K562 (cell line): ENCODE results near the gene GTF2A1. TPM values are rescaled to one million over a fixed set of nuclear protein-coding genes. Genes with fewer than 3 reads are reported as not detected.

Experiments used
- ATAC-seq: fragments of 200-7000 bp; cut with Tn5 transposase; 3 replicates; pipeline ENCODE4 v1.9.1; 2020; ENCODE audit warnings: moderate library complexity
- BruUV-seq: library from RNA; stranded (reverse); fragments of 400-500 nt; replicated peaks from 2 replicates; lab custom pipeline; 2021; lab: Mats Ljungman, UMichigan
- CTCF ChIA-PET: fragments of 300-600 bp; formaldehyde crosslinking; extraction: SDS; loops from one replicate; lab custom pipeline; 2021; ENCODE audit warnings: low intra/inter-chr PET ratio; lab: Yijun Ruan, JAX
- POLR2A ChIA-PET: fragments of 300-600, 350-650 bp; sonication (Branson Sonifier 250); formaldehyde crosslinking; extraction: SDS; loops from one replicate; lab custom pipeline; 2021; ENCODE audit warnings: antibody characterized with exemption, inconsistent platforms; lab: Yijun Ruan, JAX
- DNase-seq, 4 experiments: peaks; one replicate each; pipeline versions ENCODE4 v3.0.0 to v3.0.0-alpha.2; 2011 to 2018; ENCODE audit warnings: low spot score in 3 of 4, mixed read lengths in 3 of 4; ENCODE audit errors: extremely low read depth in 1 of 4
- FAIRE-seq: peaks from 2 replicates; lab custom pipeline; 2011; peaks lifted over from hg19 to GRCh38; lab: Jason Lieb, UNC
- H2AFZ ChIP-seq: 2 replicates; pipeline ENCODE4 v1.6.0; 2011; ENCODE audit warnings: low read depth, low read length, control low read depth, inconsistent platforms
- H3K27ac ChIP-seq: fragments of 200-600 bp; 3 replicates; pipeline ENCODE4 v1.8.0; 2011; ENCODE audit warnings: low read depth, mild to moderate bottlenecking, control low read depth, inconsistent platforms, low read length, moderate library complexity, mixed read lengths; ENCODE audit errors: extremely low read depth
- H3K27me3 ChIP-seq, 2 experiments: fragments of 300-600 bp in 1 of 2; 2 replicates in 1 of 2; 3 replicates in 1 of 2; pipeline versions ENCODE4 v1.6.0 to v1.8.0; 2011; ENCODE audit warnings: inconsistent platforms in 2 of 2, low read length in 2 of 2, mild to moderate bottlenecking in 1 of 2, mixed read lengths in 1 of 2, moderate library complexity in 1 of 2; ENCODE audit not compliant: control insufficient read depth in 2 of 2, insufficient read depth in 2 of 2
- H3K36me3 ChIP-seq: fragments of 300-600 bp; 3 replicates; pipeline ENCODE4 v1.8.0; 2011; ENCODE audit warnings: mild to moderate bottlenecking, low read length, inconsistent platforms; ENCODE audit not compliant: control insufficient read depth, insufficient read depth
- H3K4me1 ChIP-seq, 2 experiments: fragments of 200-600 bp in 1 of 2; replicated peaks in 1 of 2; 2 replicates in 1 of 2; 3 replicates in 1 of 2; pipeline versions ENCODE4 v1.5.1 to v1.8.0; 2011; ENCODE audit warnings: inconsistent platforms in 2 of 2, low read length in 2 of 2, mild to moderate bottlenecking in 1 of 2, mixed read lengths in 1 of 2, moderate library complexity in 1 of 2; ENCODE audit not compliant: control insufficient read depth in 2 of 2, insufficient read depth in 2 of 2
- H3K4me2 ChIP-seq: 2 replicates; pipeline ENCODE4 v1.6.1; 2011; ENCODE audit warnings: low read length, control low read depth, inconsistent platforms, mixed read lengths; ENCODE audit not compliant: insufficient read depth
- H3K4me3 ChIP-seq: fragments of 200-600 bp; sonication (generic), shearing (Covaris generic); 2 replicates; pipeline ENCODE4 v1.5.1; 2016; ENCODE audit warnings: control low read depth, inconsistent platforms
- H3K79me2 ChIP-seq: fragments of 200-600 bp; 3 replicates; pipeline ENCODE4 v1.8.0; 2011; ENCODE audit warnings: low read length, inconsistent platforms; ENCODE audit not compliant: control insufficient read depth, insufficient read depth
- H3K9ac ChIP-seq, 2 experiments: 2 replicates each; pipeline versions ENCODE4 v1.6.0 to v1.6.1; 2011; ENCODE audit warnings: low read depth in 2 of 2, low read length in 2 of 2, control low read depth in 1 of 2, inconsistent platforms in 1 of 2, mild to moderate bottlenecking in 1 of 2, mixed read lengths in 1 of 2; ENCODE audit not compliant: insufficient read depth in 1 of 2
- H3K9me1 ChIP-seq: one replicate; pipeline ENCODE4 v1.6.0; 2011; ENCODE audit warnings: inconsistent platforms, mild to moderate bottlenecking, low read length, moderate library complexity; ENCODE audit not compliant: control insufficient read depth, insufficient read depth
- H3K9me3 ChIP-seq: replicated peaks from 2 replicates; pipeline ENCODE4 v1.5.1; 2011; ENCODE audit warnings: low read depth, low read length, inconsistent platforms; ENCODE audit not compliant: control insufficient read depth, insufficient read depth
- H4K20me1 ChIP-seq: replicated peaks from 2 replicates; pipeline ENCODE4 v1.6.1; 2011; ENCODE audit warnings: low read length, inconsistent platforms, mixed read lengths; ENCODE audit not compliant: control insufficient read depth, insufficient read depth
- FOS ChIP-seq: IDR thresholded peaks from 3 replicates; pipeline ENCODE4 v1.6.1; 2011; ENCODE audit not compliant: insufficient read length; ENCODE audit errors: extremely low read depth
- GATA2 ChIP-seq: sonication (generic); formaldehyde crosslinking; IDR thresholded peaks from 2 replicates; pipeline ENCODE4 v1.4.0; 2020; ENCODE audit warnings: mild to moderate bottlenecking, missing genetic modification reagents
- KDM4B ChIP-seq, 2 experiments: fragments of 450-650 bp in 1 of 2; sonication (generic) in 1 of 2; IDR thresholded peaks; 2 replicates each; pipeline ENCODE4 v1.6.1; 2016 to 2017; ENCODE audit warnings: borderline replicate concordance in 2 of 2, antibody characterized with exemption in 1 of 2, low read depth in 1 of 2, mild to moderate bottlenecking in 1 of 2
- MECOM ChIP-seq: fragments of 250-450 bp; sonication (Bioruptor Pico); IDR thresholded peaks from 2 replicates; pipeline ENCODE4 v1.8.0; 2022; ENCODE audit warnings: inconsistent platforms
- NONO ChIP-seq, 2 experiments: fragments of 200-400 bp in 1 of 2; fragments of 450-650 bp in 1 of 2; formaldehyde crosslinking in 1 of 2; IDR thresholded peaks; 2 replicates each; pipeline ENCODE4 v1.6.1; 2017; ENCODE audit warnings: low read depth in 2 of 2, mild to moderate bottlenecking in 2 of 2, moderate library complexity in 2 of 2, low read length in 1 of 2
- PHB ChIP-seq: fragments of 250-450 bp; sonication (Bioruptor Pico); IDR thresholded peaks from 2 replicates; pipeline ENCODE4 v1.5.0; 2021
- XRCC5 ChIP-seq: fragments of 200-400 bp; formaldehyde crosslinking; IDR thresholded peaks from 2 replicates; pipeline ENCODE4 v1.6.1; 2017; ENCODE audit warnings: low read depth, mild to moderate bottlenecking, low read length
- ZFP36 ChIP-seq: fragments of 150-350 bp; IDR thresholded peaks from 2 replicates; pipeline ENCODE4 v1.6.1; 2018; ENCODE audit warnings: low read length, low read depth; ENCODE audit not compliant: partially characterized antibody
- ZNF507 ChIP-seq: conservative IDR thresholded peaks from 2 replicates; pipeline ENCODE4 v1.6.1; 2017; ENCODE audit warnings: missing genetic modification characterization, missing compliant biosample characterization
- ZZZ3 ChIP-seq: fragments of 450-650 bp; IDR thresholded peaks from 2 replicates; pipeline ENCODE4 v1.6.1; 2016; ENCODE audit warnings: antibody characterized with exemption, mild to moderate bottlenecking, moderate library complexity
- in situ Hi-C: fragments of 300-500 bp; cut with MboI; formaldehyde crosslinking; loops from 4 replicates; pipeline ENCODE4 v1.15.0; 2018; ENCODE audit warnings: inconsistent platforms, mixed read lengths
- intact Hi-C: fragments of 100-400 bp; cut with micrococcal nuclease; formaldehyde crosslinking; loops from 2 replicates; pipeline ENCODE4 v1.14.2; 2022
- polyA plus RNA-seq, 8 experiments: library from polyadenylated mRNA; depleted of rRNA in 4 of 8; stranded (reverse) in 5 of 8; unstranded in 3 of 8; fragments of >200 nt; fragmentation: Nextera tagmentation in 2 of 8; fragmentation: Illumina TruSeq in 1 of 8; extraction: Ambion mirVana in 2 of 8; extraction: Trizol in 1 of 8; gene quantifications; 2 replicates each; pipeline versions ENCODE4 v1.2.1 to v1.2.3, GENCODE V29; 2011 to 2014; ENCODE audit warnings: inconsistent platforms in 1 of 8, missing spikeins in 1 of 8
- total RNA-seq, 7 experiments: library from RNA; depleted of rRNA in 6 of 7; stranded (reverse); fragments of >200 nt in 6 of 7; fragmentation: Illumina TruSeq in 2 of 7; extraction: Trizol in 2 of 7; gene quantifications; 2 replicates each; pipeline versions ENCODE4 v1.2.1 to v1.2.3, GENCODE V29; 2011 to 2021; ENCODE audit warnings: low replicate concordance in 1 of 7

GTF2A1 gene
- total and polyA plus RNA-seq, 9 of the 15 experiments (the other 6 are each of a cell fraction or from before 2014, with no cell fraction given): 3.4 to 22.8 (median 14.7) TPM

- BruUV-seq: no TSS peak
- peaks cover 38% of the 10 kb centered on the region for H3K36me3 ChIP-seq
- DNase-seq (no peak), ATAC-seq (no peak), FAIRE-seq (no peak)
- H3K27ac ChIP-seq: no peak overlapping the region
- H3K9me1 ChIP-seq: no peaks in the 10 kb centered on the region
- in situ Hi-C loops: no loop called here
- H3K4me3 ChIP-seq: no peak overlapping the region
- H3K27me3 ChIP-seq: no peaks in the 10 kb centered on the region
- no peaks in the 10 kb centered on the region for H3K79me2 ChIP-seq
- TF ChIP-seq PHB (CRISPR knock-in tag) (no peak), FOS (no peak), ZNF507 (tag) (no peak), GATA2 (CRISPR knock-in tag) (no peak), MECOM (CRISPR knock-in tag) (no peak), ZFP36 (no peak), XRCC5 (no peak), NONO (IDR thresholded peaks at IDR 0.05; ENCODE audit: low read depth in 2 of 2, low read length in 1 of 2) (no peak), ZZZ3 (no peak), KDM4B (IDR thresholded peaks at IDR 0.05; ENCODE audit: borderline replicate concordance in 2 of 2, low read depth in 1 of 2) (no peak)
- H3K9me3 ChIP-seq: no peaks in the 10 kb centered on the region
- ChIA-PET POLR2A (no interaction called here), CTCF (no interaction called here)
- no peak overlapping the region for H3K4me2 ChIP-seq
- H2AFZ ChIP-seq: no peak overlapping the region
- no peaks in the 10 kb centered on the region for H4K20me1 ChIP-seq
- intact Hi-C loops: no loop called here
- H3K9ac ChIP-seq: no peak overlapping the region
- no peaks in the 10 kb centered on the region for H3K4me1 ChIP-seq
Measured at GRCh38 chr14:81178063-81178462, 42.7 kb downstream of the GTF2A1 start.
